ENCODE results near the gene FAM72B. TPM values are rescaled to one million over a fixed set of nuclear protein-coding genes. Genes with fewer than 3 reads are reported as not detected.
"Not testable (repeated sequence)": the region's sequence is repeated elsewhere in the genome, so short reads cannot be mapped to it uniquely, and the experiment has no call there.

The FAM72B gene
- total RNA-seq, 1 donor from 2014 or later = 0.21 TPM

- DNase-seq (ENCODE audit: low read depth) = peak; percentile 22
Measured at GRCh38 chr1:121155671-121156358, 28.3 kb downstream of the FAM72B start.

- DNase-seq (ENCODE audit: low read depth) = not testable (repeated sequence)
Measured at GRCh38 chr1:121154811-121155210, 29.3 kb downstream of the FAM72B start.

GRCh38 chr1:121152788-121153187 lies 31.4 kb downstream of the FAM72B start:
- DNase-seq (ENCODE audit: low read depth) = not testable (repeated sequence)

GRCh38 chr1:121151294-121151693 lies 32.8 kb downstream of the FAM72B start:
- DNase-seq (ENCODE audit: low read depth) = not testable (repeated sequence)

GRCh38 chr1:121148489-121149190 lies 35.5 kb downstream of the FAM72B start:
- not testable (repeated sequence) for DNase-seq (ENCODE audit: low read depth)

- DNase-seq (ENCODE audit: low read depth) = not testable (repeated sequence)
Measured at GRCh38 chr1:121140393-121140792, 43.7 kb downstream of the FAM72B start.

GRCh38 chr1:121131494-121131893 lies 52.6 kb downstream of the FAM72B start:
- not testable (repeated sequence) for DNase-seq (ENCODE audit: low read depth)

GRCh38 chr1:121118480-121118824 lies 65.7 kb downstream of the FAM72B start:
- DNase-seq (ENCODE audit: low read depth) = not testable (repeated sequence)

Other genes starting within 250 kb of the FAM72B start
- 10.5 and 13.9 TPM in 2 replicates for gene SRGAP2C, start 635 bp upstream of the FAM72B start, total RNA-seq